Brain pericyte (primary cell): ENCODE measurements around the gene OSGEP.

Experiments
- DNase-seq: peaks from one replicate; pipeline ENCODE4 v3.0.0-alpha.2; 2012; ENCODE audit warnings: low read depth, low spot score

Gene OSGEP

GRCh38 chr14:20400589-20400964 is 54.0 kb downstream of the OSGEP start:
- no peak for DNase-seq

- no peak for DNase-seq
Measured at GRCh38 chr14:20397511-20397910, 57.1 kb downstream of the OSGEP start.
